IMR-90 (cell line): Measurements from ENCODE around the gene GJA4.

Source experiments
- CHD1 ChIP-seq: IDR thresholded peaks from 2 replicates; pipeline ENCODE4 v1.6.1; 2012; ENCODE audit warnings: low read depth, low read length, improper control_type of control experiment
- FOS ChIP-seq: fragments of 150-350 bp; IDR thresholded peaks from 2 replicates; pipeline ENCODE4 v1.6.1; 2016; ENCODE audit warnings: low read depth, low read length
- MXI1 ChIP-seq: IDR thresholded peaks from 2 replicates; pipeline ENCODE4 v1.6.1; 2012; ENCODE audit warnings: low read depth, mild to moderate bottlenecking, low read length, moderate library complexity, borderline replicate concordance
- POLR2A ChIP-seq: IDR thresholded peaks from 2 replicates; pipeline ENCODE4 v1.6.1; 2012; ENCODE audit warnings: mild to moderate bottlenecking, low read depth, low read length
- SMC3 ChIP-seq: fragments of 150-350 bp; IDR thresholded peaks from 2 replicates; pipeline ENCODE4 v1.6.1; 2016; ENCODE audit warnings: low read depth, mild to moderate bottlenecking, antibody characterized with exemption, low read length, moderate library complexity
- TF ChIP-seq, protein P1 (sequence below): conservative IDR thresholded peaks from 2 replicates; pipeline ENCODE4 v1.5.1; 2012; ENCODE audit warnings: mild to moderate bottlenecking, low read depth, low read length, improper control_type of control experiment

- TF ChIP-seq MXI1: no peak
- TF ChIP-seq, protein P1, sequence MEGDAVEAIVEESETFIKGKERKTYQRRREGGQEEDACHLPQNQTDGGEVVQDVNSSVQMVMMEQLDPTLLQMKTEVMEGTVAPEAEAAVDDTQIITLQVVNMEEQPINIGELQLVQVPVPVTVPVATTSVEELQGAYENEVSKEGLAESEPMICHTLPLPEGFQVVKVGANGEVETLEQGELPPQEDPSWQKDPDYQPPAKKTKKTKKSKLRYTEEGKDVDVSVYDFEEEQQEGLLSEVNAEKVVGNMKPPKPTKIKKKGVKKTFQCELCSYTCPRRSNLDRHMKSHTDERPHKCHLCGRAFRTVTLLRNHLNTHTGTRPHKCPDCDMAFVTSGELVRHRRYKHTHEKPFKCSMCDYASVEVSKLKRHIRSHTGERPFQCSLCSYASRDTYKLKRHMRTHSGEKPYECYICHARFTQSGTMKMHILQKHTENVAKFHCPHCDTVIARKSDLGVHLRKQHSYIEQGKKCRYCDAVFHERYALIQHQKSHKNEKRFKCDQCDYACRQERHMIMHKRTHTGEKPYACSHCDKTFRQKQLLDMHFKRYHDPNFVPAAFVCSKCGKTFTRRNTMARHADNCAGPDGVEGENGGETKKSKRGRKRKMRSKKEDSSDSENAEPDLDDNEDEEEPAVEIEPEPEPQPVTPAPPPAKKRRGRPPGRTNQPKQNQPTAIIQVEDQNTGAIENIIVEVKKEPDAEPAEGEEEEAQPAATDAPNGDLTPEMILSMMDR: no peak
- TF ChIP-seq SMC3: no peak
- TF ChIP-seq POLR2A: no peak
- no peak for TF ChIP-seq FOS
- TF ChIP-seq CHD1: no peak
Observed at GRCh38 chr1:34803770-34804169, 11.0 kb downstream of the GJA4 start.
